DND-41 (cell line): ENCODE data around the gene KCNH3.

ENCODE experiments used
- CTCF ChIP-seq: IDR thresholded peaks from 2 replicates; pipeline ENCODE4 v1.5.1; 2012; ENCODE audit warnings: borderline replicate concordance, low read length, moderate library complexity, mild to moderate bottlenecking; ENCODE audit not compliant: poor library complexity, severe bottlenecking; ENCODE audit errors: extremely low read depth
- EZH2 ChIP-seq: IDR thresholded peaks from 3 replicates; pipeline ENCODE4 v1.6.1; 2012; ENCODE audit warnings: borderline replicate concordance, low read depth, mild to moderate bottlenecking, moderate library complexity, low read length, inconsistent platforms; ENCODE audit not compliant: severe bottlenecking

DNA sequence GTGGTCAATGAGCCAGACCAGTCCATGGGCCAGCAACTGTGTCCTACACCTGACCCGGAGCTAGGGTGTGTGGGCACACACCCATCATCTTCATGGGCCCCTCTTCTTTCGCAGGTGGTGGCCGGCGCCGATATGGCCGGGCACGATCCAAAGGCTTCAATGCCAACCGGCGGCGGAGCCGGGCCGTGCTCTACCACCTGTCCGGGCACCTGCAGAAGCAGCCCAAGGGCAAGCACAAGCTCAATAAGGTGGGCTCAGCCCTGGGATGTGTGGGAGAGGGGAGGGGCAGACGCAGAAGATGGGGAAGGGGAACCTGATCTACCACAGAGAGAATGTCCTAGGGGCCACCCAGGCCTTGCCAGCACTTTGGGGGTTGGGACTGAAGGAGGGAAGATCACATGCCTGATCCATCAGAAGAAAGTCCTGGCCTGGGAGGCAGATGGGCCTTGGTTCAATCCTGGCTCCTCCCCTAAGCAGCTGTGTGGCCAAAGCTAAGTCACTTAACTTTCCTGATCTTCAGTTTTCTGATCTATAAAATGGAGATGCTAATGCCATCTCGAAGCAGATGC is 3.8 kb downstream of the KCNH3 start:
- TF ChIP-seq CTCF, result no peak
- TF ChIP-seq EZH2, result no peak
